GM23338 (cell line): ENCODE data around the gene CD86.

Experiments used
- CREB1 ChIP-seq: fragments of 250-450 bp; sonication (Bioruptor Pico); IDR thresholded peaks from 2 replicates; pipeline ENCODE4 v1.5.0; 2020; ENCODE audit warnings: low read depth, mild to moderate bottlenecking, moderate library complexity
- CTCF ChIP-seq, 2 experiments: fragments of 200-600 bp in 1 of 2; sonication (generic) in 1 of 2; conservative IDR thresholded peaks; 2 replicates each; pipeline versions ENCODE4 v1.5.1 to v1.6.1; 2016 to 2017; ENCODE audit warnings: antibody characterized with exemption in 2 of 2, low read depth in 2 of 2, mild to moderate bottlenecking in 2 of 2, moderate library complexity in 1 of 2
- ETS1 ChIP-seq: IDR thresholded peaks from 2 replicates; pipeline ENCODE4 v1.6.1; 2016; ENCODE audit warnings: antibody characterized with exemption
- EZH2 ChIP-seq: fragments of 200-600 bp; sonication (generic); IDR thresholded peaks from one replicate; pipeline ENCODE4 v1.8.0; 2017; ENCODE audit warnings: antibody characterized with exemption, mild to moderate bottlenecking, low read depth; ENCODE audit not compliant: unreplicated experiment
- EZH2phosphoT487 ChIP-seq: fragments of 200-600 bp; sonication (generic); IDR thresholded peaks from one replicate; pipeline ENCODE4 v1.8.1; 2018; ENCODE audit warnings: antibody characterized with exemption; ENCODE audit not compliant: unreplicated experiment
- POLR2AphosphoS5 ChIP-seq: IDR thresholded peaks from 2 replicates; pipeline ENCODE4 v1.6.1; 2016; ENCODE audit warnings: antibody characterized with exemption, low read depth
- REST ChIP-seq: IDR thresholded peaks from one replicate; pipeline ENCODE4 v1.6.1; 2018; ENCODE audit warnings: antibody characterized with exemption; ENCODE audit not compliant: unreplicated experiment
- ZNF114 ChIP-seq: fragments of 250-450 bp; sonication (Bioruptor Pico); IDR thresholded peaks from 2 replicates; pipeline ENCODE4 v1.5.0; 2020; ENCODE audit warnings: mild to moderate bottlenecking, moderate library complexity

- TF ChIP-seq CTCF (conservative IDR thresholded peaks at IDR 0.05; ENCODE audit: low read depth in 2 of 2) (no peak), CREB1 (no peak), EZH2phosphoT487 (no peak), REST (no peak), ETS1 (no peak), ZNF114 (CRISPR knock-in tag) (no peak), POLR2AphosphoS5 (no peak), EZH2 (no peak)
Measured at GRCh38 chr3:122169911-122170310, 114.7 kb downstream of the CD86 start.
